ENCODE results near the gene SUSD5.
"Not testable (repeated sequence)": the region's sequence is repeated elsewhere in the genome, so short reads cannot be mapped to it uniquely, and the experiment has no call there.

SUSD5 gene

GRCh38 chr3:33152363-33153360 lies 65.9 kb downstream of the SUSD5 start:
- DNase-seq (ENCODE audit: low read depth) = no peak

- DNase-seq (ENCODE audit: low read depth) = no peak
Measured at GRCh38 chr3:33149342-33149741, 69.3 kb downstream of the SUSD5 start.

- DNase-seq (ENCODE audit: low read depth) = no peak
Measured at GRCh38 chr3:33146791-33147445, 71.7 kb downstream of the SUSD5 start.

- DNase-seq (ENCODE audit: low read depth) = no peak
Measured at GRCh38 chr3:33145901-33146580, 72.6 kb downstream of the SUSD5 start.

- DNase-seq (ENCODE audit: low read depth) = no peak
Measured at GRCh38 chr3:33145221-33145900, 73.2 kb downstream of the SUSD5 start.

GRCh38 chr3:33144433-33144832 lies 74.2 kb downstream of the SUSD5 start:
- no peak for DNase-seq (ENCODE audit: low read depth)

- DNase-seq (ENCODE audit: low read depth) = no peak
Measured at GRCh38 chr3:33141006-33141405, 77.6 kb downstream of the SUSD5 start.

GRCh38 chr3:33139996-33140395 lies 78.6 kb downstream of the SUSD5 start:
- DNase-seq (ENCODE audit: low read depth) = no peak

- DNase-seq (ENCODE audit: low read depth) = not testable (repeated sequence)
Measured at GRCh38 chr3:33139006-33139623, 79.5 kb downstream of the SUSD5 start.

GRCh38 chr3:33137691-33138090 lies 80.9 kb downstream of the SUSD5 start:
- no peak for DNase-seq (ENCODE audit: low read depth)

- no peak for DNase-seq (ENCODE audit: low read depth)
Measured at GRCh38 chr3:33134026-33134625, 84.5 kb downstream of the SUSD5 start.

- DNase-seq (ENCODE audit: low read depth) = no peak
Measured at GRCh38 chr3:33132019-33132360, 86.6 kb downstream of the SUSD5 start.

GRCh38 chr3:33131331-33132018 lies 87.1 kb downstream of the SUSD5 start:
- no peak for DNase-seq (ENCODE audit: low read depth)

- DNase-seq (ENCODE audit: low read depth) = no peak
Measured at GRCh38 chr3:33130144-33130543, 88.5 kb downstream of the SUSD5 start.

- no peak for DNase-seq (ENCODE audit: low read depth)
Measured at GRCh38 chr3:33128706-33129105, 89.9 kb downstream of the SUSD5 start.

- no peak for DNase-seq (ENCODE audit: low read depth)
Measured at GRCh38 chr3:33125840-33126239, 92.8 kb downstream of the SUSD5 start.

GRCh38 chr3:33124638-33125037 lies 94.0 kb downstream of the SUSD5 start:
- no peak for DNase-seq (ENCODE audit: low read depth)

GRCh38 chr3:33122991-33123390 lies 95.6 kb downstream of the SUSD5 start:
- no peak for DNase-seq (ENCODE audit: low read depth)

GRCh38 chr3:33119891-33120290 lies 98.7 kb downstream of the SUSD5 start:
- no peak for DNase-seq (ENCODE audit: low read depth)

GRCh38 chr3:33117461-33117860 lies 101.1 kb downstream of the SUSD5 start:
- no peak for DNase-seq (ENCODE audit: low read depth)
